ENCODE measurements around the gene TCAP.

TCAP gene

GRCh38 chr17:39629494-39629880 is 35.7 kb upstream of the TCAP start:
- DNase-seq (ENCODE audit: low spot score): no peak

- DNase-seq (ENCODE audit: low spot score): no peak
These were observed 35.3 kb upstream of the TCAP start for GRCh38 chr17:39629898-39630297.

GRCh38 chr17:39631403-39631802 is 33.7 kb upstream of the TCAP start:
- no peak for DNase-seq (ENCODE audit: low spot score)

- no peak for DNase-seq (ENCODE audit: low spot score)
These were observed 32.8 kb upstream of the TCAP start for GRCh38 chr17:39632153-39632941.

GRCh38 chr17:39633570-39634183 is 31.5 kb upstream of the TCAP start:
- no peak for DNase-seq (ENCODE audit: low spot score)

GRCh38 chr17:39634384-39634871 is 30.7 kb upstream of the TCAP start:
- DNase-seq (ENCODE audit: low spot score): peak; percentile 58

GRCh38 chr17:39635614-39636176 is 29.5 kb upstream of the TCAP start:
- no peak for DNase-seq (ENCODE audit: low spot score)

- no peak for DNase-seq (ENCODE audit: low spot score)
These were observed 28.6 kb upstream of the TCAP start for GRCh38 chr17:39636587-39636926.

- peak; percentile 89 for DNase-seq (ENCODE audit: low spot score)
These were observed 28.0 kb upstream of the TCAP start, which contains the start of gene STARD3 for GRCh38 chr17:39636927-39637736. TSS of gene STARD3 (plus strand) at chr17:39637144. CDS start at chr17:39653532, 16,388 bp downstream.

- DNase-seq (ENCODE audit: low spot score): no peak
These were observed 26.8 kb upstream of the TCAP start for GRCh38 chr17:39638317-39638716.

GRCh38 chr17:39639043-39639442 is 26.1 kb upstream of the TCAP start:
- no peak for DNase-seq (ENCODE audit: low spot score)

GRCh38 chr17:39639566-39640458 is 25.3 kb upstream of the TCAP start:
- no peak for DNase-seq (ENCODE audit: low spot score)

GRCh38 chr17:39640591-39641031 is 24.5 kb upstream of the TCAP start:
- DNase-seq (ENCODE audit: low spot score): no peak

- no peak for DNase-seq (ENCODE audit: low spot score)
These were observed 24.1 kb upstream of the TCAP start for GRCh38 chr17:39641097-39641496.

- DNase-seq (ENCODE audit: low spot score): no peak
These were observed 23.3 kb upstream of the TCAP start for GRCh38 chr17:39641883-39642282.

- no peak for DNase-seq (ENCODE audit: low spot score)
These were observed 22.7 kb upstream of the TCAP start for GRCh38 chr17:39642291-39643074.

GRCh38 chr17:39643271-39643670 is 21.9 kb upstream of the TCAP start:
- DNase-seq (ENCODE audit: low spot score): no peak

GRCh38 chr17:39647256-39647655 is 17.9 kb upstream of the TCAP start:
- no peak for DNase-seq (ENCODE audit: low spot score)

GRCh38 chr17:39648616-39649366 is 16.4 kb upstream of the TCAP start:
- DNase-seq (ENCODE audit: low spot score): no peak

GRCh38 chr17:39650121-39650579 is 15.0 kb upstream of the TCAP start:
- no peak for DNase-seq (ENCODE audit: low spot score)
